CD8-positive, alpha-beta memory T cell (primary cell): ENCODE results near the gene FAM168A. TPM values are rescaled to one million over a fixed set of nuclear protein-coding genes. Genes with fewer than 3 reads are reported as not detected.
"Not testable (repeated sequence)": the region's sequence is repeated elsewhere in the genome, so short reads cannot be mapped to it uniquely, and the experiment has no call there.

Experiments
- CTCF ChIA-PET: fragments of 350-600 bp; sonication (Branson Sonifier 250); formaldehyde crosslinking; loops from one replicate; lab custom pipeline; 2021; ENCODE audit warnings: antibody characterized with exemption; lab: Charles Lee
- POLR2A ChIA-PET: fragments of 350-600 bp; sonication (Branson Sonifier 250); formaldehyde crosslinking; loops from one replicate; lab custom pipeline; 2021; ENCODE audit warnings: antibody characterized with exemption; lab: Charles Lee
- DNase-seq, 5 donors: peaks; one replicate each; pipeline versions ENCODE4 v3.0.0 to v3.0.0-alpha.2; 2020 to 2022; ENCODE audit warnings: mixed read lengths in 1 of 5
- H3K27ac ChIP-seq: one replicate; pipeline ENCODE4 v1.7.0; 2013; ENCODE audit warnings: low read depth, mild to moderate bottlenecking, low read length, moderate library complexity
- H3K27me3 ChIP-seq: 2 replicates; pipeline ENCODE4 v1.7.0; 2013; ENCODE audit warnings: low read length, mild to moderate bottlenecking; ENCODE audit not compliant: insufficient read depth, poor library complexity, severe bottlenecking
- H3K36me3 ChIP-seq: 2 replicates; pipeline ENCODE4 v1.7.0; 2013; ENCODE audit warnings: mild to moderate bottlenecking, low read length, moderate library complexity; ENCODE audit not compliant: insufficient read depth
- H3K4me1 ChIP-seq: 2 replicates; pipeline ENCODE4 v1.7.0; 2013; ENCODE audit warnings: mild to moderate bottlenecking, low read length, moderate library complexity; ENCODE audit not compliant: insufficient read depth
- H3K4me3 ChIP-seq: 2 replicates; pipeline ENCODE4 v1.7.0; 2013; ENCODE audit warnings: mild to moderate bottlenecking, low read length
- H3K9me3 ChIP-seq: 2 replicates; pipeline ENCODE4 v1.7.0; 2013; ENCODE audit warnings: mild to moderate bottlenecking, low read length
- H3K27ac Mint-ChIP-seq, 8 donors: one replicate each; pipeline ENCODE4 v1.8.0; 2020 to 2021; ENCODE audit warnings: mixed read lengths in 8 of 8, mild to moderate bottlenecking in 6 of 8, inconsistent platforms in 3 of 8, moderate library complexity in 3 of 8
- H3K27me3 Mint-ChIP-seq, 2 donors: one replicate each; pipeline ENCODE4 v1.8.0; 2020 to 2021; ENCODE audit warnings: mixed read lengths in 2 of 2, mild to moderate bottlenecking in 1 of 2, moderate library complexity in 1 of 2
- H3K36me3 Mint-ChIP-seq, 3 donors: one replicate each; pipeline ENCODE4 v1.8.0; 2020 to 2021; ENCODE audit warnings: mixed read lengths in 3 of 3, inconsistent platforms in 1 of 3, mild to moderate bottlenecking in 1 of 3
- H3K4me1 Mint-ChIP-seq, 3 donors: one replicate each; pipeline ENCODE4 v1.8.0; 2020 to 2021; ENCODE audit warnings: mixed read lengths in 3 of 3, inconsistent platforms in 1 of 3, mild to moderate bottlenecking in 1 of 3
- H3K4me3 Mint-ChIP-seq, 7 donors: one replicate each; pipeline ENCODE4 v1.8.0; 2020 to 2021; ENCODE audit warnings: mixed read lengths in 7 of 7, mild to moderate bottlenecking in 6 of 7, moderate library complexity in 4 of 7, inconsistent platforms in 2 of 7
- H3K9me3 Mint-ChIP-seq, 5 donors: one replicate each; pipeline ENCODE4 v1.8.0; 2020 to 2022; ENCODE audit warnings: mixed read lengths in 5 of 5, mild to moderate bottlenecking in 3 of 5, moderate library complexity in 2 of 5, inconsistent platforms in 1 of 5
- polyA plus RNA-seq: library from polyadenylated mRNA; unstranded; fragments of 300-500 nt; fragmentation: Illumina TruSeq; gene quantifications from one replicate; pipeline ENCODE4 v1.2.3, GENCODE V29; 2021
- total RNA-seq, 2 experiments: library from RNA; stranded (reverse); gene quantifications; one replicate each; pipeline ENCODE4 v1.2.3, GENCODE V29; 2021

Gene FAM168A
- total and polyA plus RNA-seq, 3 experiments from 2014 or later = 2.5 to 13.1 (median 11.7) TPM

DNA sequence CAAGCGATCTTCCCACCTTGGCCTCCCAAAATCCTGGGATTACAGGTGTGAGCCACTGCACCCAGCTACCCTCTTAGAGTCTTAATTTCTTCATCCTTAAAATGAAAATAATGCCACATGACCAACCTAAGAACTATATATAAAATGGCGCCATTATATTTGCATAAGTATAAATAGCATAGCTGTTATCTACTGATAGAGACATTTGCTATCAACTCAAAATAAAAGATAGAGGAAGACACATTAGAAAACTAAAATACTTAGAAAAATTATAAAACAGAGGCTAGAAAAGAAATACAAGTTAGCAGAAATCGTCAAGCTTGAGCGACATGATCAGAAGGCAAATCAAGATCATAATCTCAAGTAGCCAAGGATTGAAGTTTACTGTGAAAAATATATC lies 6.2 kb downstream of the FAM168A start:
- peaks cover 14% of the 10 kb centered on the region for H3K4me1 ChIP-seq
- H3K27ac ChIP-seq = no peak overlapping the region
- Mint-ChIP-seq H3K27ac (peak overlapping the region in 1 of 8 donors; percentile 11), H3K4me1 (peaks cover 11 to 38% (median 17%) of the 10 kb centered on the region in 3 donors), H3K9me3 (no peaks in the 10 kb centered on the region), H3K36me3 (peaks cover 0 to 2% (median 0%) of the 10 kb centered on the region in 3 donors), H3K27me3 (no peaks in the 10 kb centered on the region), H3K4me3 (no peak overlapping the region)
- H3K9me3 ChIP-seq = no peaks in the 10 kb centered on the region
- no peaks in the 10 kb centered on the region for H3K36me3 ChIP-seq
- ChIA-PET CTCF (interaction anchor here (1.0 kb wide), 1 partner anchor 199 kb away, joined by 3 read pairs; no protein-coding TSS in a partner anchor), POLR2A (no interaction called here)
- H3K4me3 ChIP-seq = no peak overlapping the region
- DNase-seq = no peak
- no peaks in the 10 kb centered on the region for H3K27me3 ChIP-seq

DNA sequence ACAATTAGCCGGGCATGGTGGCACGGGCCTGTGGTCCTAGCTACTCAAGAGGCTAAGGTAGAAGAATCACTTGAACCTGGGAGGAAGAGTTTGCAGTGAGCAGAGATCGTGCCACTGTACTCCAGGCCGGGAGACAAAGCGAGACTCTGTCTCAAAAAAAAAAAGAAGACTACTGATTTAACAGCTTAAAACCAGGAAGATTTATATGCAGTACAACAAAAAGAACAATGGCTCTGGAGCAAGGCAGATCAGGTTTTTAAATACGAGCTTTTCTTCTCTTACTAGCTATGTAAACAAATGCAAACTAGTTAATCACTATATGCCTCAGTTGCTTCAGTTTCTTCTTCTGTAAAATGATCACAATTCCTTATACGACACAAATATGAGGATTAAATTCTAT lies 6.9 kb downstream of the FAM168A start:
- CTCF ChIA-PET = interaction anchor here (1.0 kb wide), 1 partner anchor 198 kb away, joined by 3 read pairs; no protein-coding TSS in a partner anchor
- Mint-ChIP-seq H3K4me3 (no peak overlapping the region), H3K36me3 (peaks cover 0 to 2% (median 1%) of the 10 kb centered on the region in 3 donors), H3K9me3 (no peaks in the 10 kb centered on the region), H3K4me1 (peaks cover 8 to 38% (median 10%) of the 10 kb centered on the region in 3 donors), H3K27ac (peak overlapping the region in 1 of 8 donors; percentile 8), H3K27me3 (no peaks in the 10 kb centered on the region)
- no peaks in the 10 kb centered on the region for H3K36me3 ChIP-seq
- H3K27ac ChIP-seq = no peak overlapping the region
- peaks cover 8% of the 10 kb centered on the region for H3K4me1 ChIP-seq
- POLR2A ChIA-PET = no interaction called here
- H3K27me3 ChIP-seq = no peaks in the 10 kb centered on the region
- no peaks in the 10 kb centered on the region for H3K9me3 ChIP-seq
- no peak for DNase-seq
- H3K4me3 ChIP-seq = no peak overlapping the region

DNA sequence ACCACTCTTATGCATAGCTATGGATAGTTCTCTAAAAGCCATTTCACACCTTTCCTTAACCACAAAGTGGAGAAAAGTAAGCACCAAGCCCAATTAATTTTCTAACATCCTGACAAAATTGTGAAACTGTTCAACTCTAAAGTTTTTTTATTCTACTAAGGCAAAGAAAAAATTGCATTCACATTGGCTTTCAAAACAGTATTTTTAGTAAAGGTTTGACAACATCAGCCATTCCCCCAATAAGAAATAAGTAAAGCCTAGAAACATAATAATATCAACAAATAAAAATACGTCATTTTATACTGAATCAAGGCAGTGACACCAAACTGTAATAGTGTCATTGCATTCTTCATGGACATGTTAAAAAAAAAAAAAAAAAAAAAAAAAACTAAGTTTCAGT lies 11.1 kb downstream of the FAM168A start:
- peaks cover 6 to 34% (median 12%) of the 10 kb centered on the region in 3 donors for H3K4me1 Mint-ChIP-seq
- Histone ChIP-seq H3K36me3 (no peaks in the 10 kb centered on the region), H3K9me3 (no peaks in the 10 kb centered on the region), H3K27ac (no peak overlapping the region), H3K4me3 (no peak overlapping the region), H3K4me1 (no peaks in the 10 kb centered on the region), H3K27me3 (no peaks in the 10 kb centered on the region)
- H3K4me3 Mint-ChIP-seq = no peak overlapping the region
- ChIA-PET CTCF (no interaction called here), POLR2A (no interaction called here)
- H3K27ac Mint-ChIP-seq = no peak overlapping the region
- H3K9me3 Mint-ChIP-seq = no peaks in the 10 kb centered on the region
- H3K36me3 Mint-ChIP-seq = peaks cover 0 to 15% (median 4%) of the 10 kb centered on the region in 3 donors
- no peak for DNase-seq
- no peaks in the 10 kb centered on the region for H3K27me3 Mint-ChIP-seq

DNA sequence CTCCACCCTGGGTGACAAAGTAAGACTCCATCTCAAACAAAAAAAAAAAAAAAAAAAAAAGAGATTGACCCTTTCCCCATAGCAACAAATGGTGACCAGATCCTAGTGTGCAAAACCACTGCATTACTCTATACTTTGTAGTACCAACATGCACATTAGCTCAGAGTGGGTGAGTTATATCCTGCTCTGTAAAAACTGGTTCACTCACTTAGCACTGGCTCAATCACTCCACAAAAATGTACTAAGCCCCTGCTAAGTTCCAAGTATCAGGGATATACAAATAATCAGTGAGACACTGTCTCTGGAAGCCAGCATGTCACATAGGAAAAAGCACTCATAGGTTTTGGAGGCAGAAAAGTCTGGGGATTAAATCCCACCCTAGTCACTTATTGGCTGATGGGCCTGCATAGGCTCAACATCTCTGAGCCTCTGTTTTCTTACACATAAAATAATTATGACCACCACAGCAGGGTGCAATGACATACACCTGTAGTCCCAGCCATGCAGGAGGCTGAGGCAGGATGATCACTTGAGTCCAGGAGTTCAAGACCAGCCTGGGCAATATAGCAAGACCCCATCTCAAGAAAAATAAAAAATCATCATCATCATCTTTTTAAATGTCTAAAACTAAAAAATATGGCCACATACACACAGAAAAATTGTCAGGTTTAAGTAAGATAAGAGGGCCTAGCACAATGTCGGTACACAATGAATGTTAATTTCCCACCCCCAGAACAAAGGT lies 11.9 kb downstream of the FAM168A start:
- ChIA-PET CTCF (no interaction called here), POLR2A (no interaction called here)
- Mint-ChIP-seq H3K4me1 (peaks cover 5 to 32% (median 12%) of the 10 kb centered on the region in 3 donors), H3K36me3 (peaks cover 0 to 15% (median 4%) of the 10 kb centered on the region in 3 donors), H3K4me3 (no peak overlapping the region), H3K9me3 (no peaks in the 10 kb centered on the region), H3K27ac (peak overlapping the region in 1 of 8 donors; percentile 18), H3K27me3 (no peaks in the 10 kb centered on the region)
- no peaks in the 10 kb centered on the region for H3K36me3 ChIP-seq
- no peaks in the 10 kb centered on the region for H3K27me3 ChIP-seq
- no peak overlapping the region for H3K4me3 ChIP-seq
- no peak for DNase-seq
- no peak overlapping the region for H3K27ac ChIP-seq
- no peaks in the 10 kb centered on the region for H3K9me3 ChIP-seq
- H3K4me1 ChIP-seq = no peaks in the 10 kb centered on the region

DNA sequence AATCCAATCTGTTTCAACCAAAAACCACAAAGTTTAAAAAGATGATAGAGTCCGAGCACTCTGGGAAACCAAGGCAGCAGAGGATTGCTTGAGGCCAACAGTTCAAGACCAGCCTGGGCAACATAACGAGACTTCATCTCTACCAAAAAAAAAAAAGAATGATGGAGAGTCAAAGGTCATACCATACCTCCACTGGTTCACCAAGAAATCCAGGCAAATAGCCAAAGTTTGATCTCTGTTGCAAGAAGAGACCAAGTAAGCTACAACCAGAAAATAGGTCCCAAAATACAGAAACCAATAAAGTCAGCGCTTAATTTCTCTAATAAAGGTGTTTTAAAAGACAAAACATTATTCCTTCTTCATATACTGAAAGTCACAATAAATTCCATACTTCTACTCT lies 13.1 kb downstream of the FAM168A start:
- Mint-ChIP-seq H3K27ac (no peak overlapping the region), H3K36me3 (peaks cover 0 to 20% (median 8%) of the 10 kb centered on the region in 3 donors), H3K27me3 (no peaks in the 10 kb centered on the region), H3K4me3 (no peak overlapping the region), H3K9me3 (no peaks in the 10 kb centered on the region), H3K4me1 (peaks cover 8 to 40% (median 20%) of the 10 kb centered on the region in 3 donors)
- no peaks in the 10 kb centered on the region for H3K36me3 ChIP-seq
- H3K4me3 ChIP-seq = no peak overlapping the region
- ChIA-PET CTCF (no interaction called here), POLR2A (no interaction called here)
- DNase-seq = no peak
- H3K27me3 ChIP-seq = no peaks in the 10 kb centered on the region
- no peaks in the 10 kb centered on the region for H3K9me3 ChIP-seq
- H3K4me1 ChIP-seq = no peaks in the 10 kb centered on the region
- no peak overlapping the region for H3K27ac ChIP-seq

DNA sequence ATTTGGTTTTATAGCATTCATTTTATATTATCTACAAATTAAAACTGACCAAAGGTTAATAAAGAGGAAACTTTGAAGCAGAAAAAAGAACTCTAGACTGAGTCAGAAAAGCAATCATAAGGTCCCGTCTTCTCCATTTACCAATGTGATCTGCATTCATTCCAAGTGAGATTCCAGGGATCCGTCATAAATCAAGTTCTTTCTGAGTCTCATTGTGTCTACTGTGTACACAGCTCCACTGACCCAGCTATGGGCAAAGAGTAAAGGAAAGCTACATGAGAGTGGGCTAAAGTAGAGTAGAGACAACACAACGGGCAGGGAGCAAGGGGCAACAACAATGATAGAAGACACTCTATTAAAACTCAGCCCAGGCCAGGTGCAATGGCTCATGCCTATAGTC lies 15.3 kb downstream of the FAM168A start:
- no peaks in the 10 kb centered on the region for H3K9me3 ChIP-seq
- no peaks in the 10 kb centered on the region for H3K4me1 ChIP-seq
- H3K36me3 ChIP-seq = no peaks in the 10 kb centered on the region
- Mint-ChIP-seq H3K4me3 (no peak overlapping the region), H3K27ac (no peak overlapping the region), H3K27me3 (no peaks in the 10 kb centered on the region), H3K4me1 (peaks cover 12 to 44% (median 32%) of the 10 kb centered on the region in 3 donors), H3K9me3 (no peaks in the 10 kb centered on the region), H3K36me3 (peaks cover 0 to 29% (median 10%) of the 10 kb centered on the region in 3 donors)
- CTCF ChIA-PET = no interaction called here
- POLR2A ChIA-PET = no interaction called here
- DNase-seq = no peak
- H3K4me3 ChIP-seq = no peak overlapping the region
- no peak overlapping the region for H3K27ac ChIP-seq
- H3K27me3 ChIP-seq = no peaks in the 10 kb centered on the region

DNA sequence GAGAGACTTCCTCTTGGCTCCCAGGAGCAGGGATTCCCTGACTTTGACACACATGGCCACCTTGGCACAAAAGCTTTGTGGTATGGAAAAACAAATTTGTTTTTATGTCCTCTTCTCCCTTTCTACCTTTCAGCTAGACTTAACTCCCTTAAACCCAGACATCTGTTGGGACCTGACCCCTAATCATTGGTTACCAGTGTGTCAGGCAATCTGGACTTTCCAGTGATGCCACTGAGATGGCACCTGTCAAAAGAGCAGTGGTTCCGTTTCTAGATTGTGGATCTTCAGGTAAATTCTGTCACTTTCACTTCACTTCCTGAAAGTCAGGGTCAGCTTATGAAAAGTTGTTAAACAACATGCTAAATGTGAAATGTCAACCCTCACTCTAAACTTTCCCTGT lies 17.2 kb downstream of the FAM168A start:
- H3K9me3 Mint-ChIP-seq, H3K9me3 ChIP-seq, DNase-seq, CTCF ChIA-PET, H3K4me3 Mint-ChIP-seq, H3K4me1 ChIP-seq, POLR2A ChIA-PET, H3K27me3 ChIP-seq, H3K36me3 ChIP-seq, H3K4me3 ChIP-seq, H3K27ac ChIP-seq, H3K27me3 Mint-ChIP-seq: not testable (repeated sequence)
- Mint-ChIP-seq H3K27ac (peak overlapping the region in 2 of 8 donors; percentile 35 to 53), H3K36me3 (peaks cover 3 to 31% (median 13%) of the 10 kb centered on the region in 3 donors), H3K4me1 (peaks cover 14 to 39% (median 30%) of the 10 kb centered on the region in 3 donors)

DNA sequence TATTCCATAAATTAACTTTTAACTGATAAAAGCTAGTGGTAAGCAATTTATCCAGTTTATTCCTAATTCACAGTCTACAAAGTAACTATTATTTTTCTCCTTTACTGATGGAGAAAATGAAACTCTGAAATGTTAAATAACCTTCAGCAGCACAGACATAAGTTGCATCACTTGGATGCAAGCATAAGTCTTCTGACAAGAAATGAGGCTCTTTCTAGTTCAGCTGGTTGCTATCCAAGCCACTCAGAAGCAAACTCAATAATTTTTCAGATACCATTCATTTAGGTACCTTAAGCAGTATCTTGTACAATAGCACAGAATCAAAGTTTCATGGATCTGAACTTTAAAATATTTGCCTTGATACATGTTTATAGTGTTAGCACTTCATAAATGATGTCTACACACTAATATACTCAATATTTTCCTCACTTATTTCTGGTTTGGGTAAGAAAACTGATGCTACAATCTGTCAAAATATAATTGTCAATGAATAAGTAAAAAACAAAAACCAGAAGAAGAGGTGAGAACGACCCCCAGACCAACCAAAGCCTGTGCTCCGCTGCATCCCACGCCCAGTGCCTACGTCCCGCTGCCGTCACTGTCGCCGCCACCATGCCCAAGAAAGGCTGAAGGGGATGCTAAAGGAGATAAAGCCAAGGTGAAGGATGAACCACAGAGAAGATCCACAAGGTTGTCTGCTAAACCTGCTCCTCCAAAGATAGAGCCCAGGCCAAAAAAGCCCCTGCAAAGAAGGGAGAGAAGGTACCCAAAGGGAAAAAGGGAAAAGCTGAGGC lies 18.1 kb downstream of the FAM168A start:
- H3K27ac ChIP-seq = no peak overlapping the region
- H3K36me3 ChIP-seq = no peaks in the 10 kb centered on the region
- POLR2A ChIA-PET = no interaction called here
- H3K4me1 ChIP-seq = no peaks in the 10 kb centered on the region
- H3K9me3 ChIP-seq = no peaks in the 10 kb centered on the region
- no peaks in the 10 kb centered on the region for H3K9me3 Mint-ChIP-seq
- H3K4me3 ChIP-seq = no peak overlapping the region
- DNase-seq = no peak
- no peak overlapping the region for H3K4me3 Mint-ChIP-seq
- peaks cover 14 to 39% (median 30%) of the 10 kb centered on the region in 3 donors for H3K4me1 Mint-ChIP-seq
- no peaks in the 10 kb centered on the region for H3K27me3 Mint-ChIP-seq
- no peaks in the 10 kb centered on the region for H3K27me3 ChIP-seq
- H3K36me3 Mint-ChIP-seq = peaks cover 3 to 30% (median 13%) of the 10 kb centered on the region in 3 donors
- peak overlapping the region in 1 of 8 donors; percentile 16 for H3K27ac Mint-ChIP-seq
- CTCF ChIA-PET = no interaction called here
